Panc1 (cell line): ENCODE results near the gene RBP5.

ENCODE experiments used
- POLR2AphosphoS5 ChIP-seq: IDR thresholded peaks from 2 replicates; pipeline ENCODE4 v1.6.1; 2012; ENCODE audit warnings: mild to moderate bottlenecking, low read depth, low read length, moderate library complexity
- TCF7L2 ChIP-seq: IDR thresholded peaks from 2 replicates; pipeline ENCODE4 v1.6.1; 2011; ENCODE audit warnings: mild to moderate bottlenecking, low read depth, low read length, inconsistent platforms
- TF ChIP-seq, protein P1 (sequence below): fragments of 450-650 bp; IDR thresholded peaks from 2 replicates; pipeline ENCODE4 v1.5.1; 2017; ENCODE audit warnings: mild to moderate bottlenecking

DNA sequence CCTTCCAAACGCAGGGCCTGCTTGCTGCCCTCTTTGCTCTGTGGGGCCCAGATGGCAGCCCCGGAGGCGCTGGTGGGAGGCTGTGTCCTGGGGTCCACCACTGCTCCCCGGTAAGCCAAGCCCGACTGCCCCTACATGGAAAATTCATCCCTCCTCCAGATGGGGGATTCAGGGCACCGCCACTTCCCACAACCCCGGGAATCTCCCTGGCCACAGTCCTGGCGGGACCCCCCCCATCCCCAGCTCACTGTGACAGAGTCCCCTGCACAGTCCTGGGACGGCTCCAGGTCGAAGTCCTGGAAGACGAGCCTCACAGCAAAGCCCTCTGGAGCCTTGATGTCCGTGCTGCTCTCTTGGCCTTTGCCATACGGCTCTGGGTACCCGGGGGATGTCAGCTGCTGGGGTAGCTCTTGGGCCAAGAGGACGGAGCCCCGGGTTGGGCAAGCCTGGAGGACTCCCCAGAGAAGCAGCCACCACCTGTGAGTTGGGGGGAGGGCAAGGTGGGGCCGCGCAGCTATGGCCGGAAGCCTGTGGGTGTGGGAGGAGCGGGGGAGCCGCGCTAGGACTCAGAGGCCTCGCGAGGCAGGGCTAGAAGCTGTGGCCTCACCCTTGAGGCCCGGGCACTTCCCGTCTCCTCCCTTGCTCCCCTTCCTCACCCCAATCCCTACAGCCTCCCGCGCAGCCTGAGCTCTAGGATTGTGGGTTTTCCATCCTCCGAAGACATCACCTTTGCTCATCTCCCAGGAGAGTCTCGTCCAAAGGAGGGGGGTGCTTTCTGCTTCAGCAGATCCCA is 20.5 kb downstream of the RBP5 start:
- TF ChIP-seq, protein P1, sequence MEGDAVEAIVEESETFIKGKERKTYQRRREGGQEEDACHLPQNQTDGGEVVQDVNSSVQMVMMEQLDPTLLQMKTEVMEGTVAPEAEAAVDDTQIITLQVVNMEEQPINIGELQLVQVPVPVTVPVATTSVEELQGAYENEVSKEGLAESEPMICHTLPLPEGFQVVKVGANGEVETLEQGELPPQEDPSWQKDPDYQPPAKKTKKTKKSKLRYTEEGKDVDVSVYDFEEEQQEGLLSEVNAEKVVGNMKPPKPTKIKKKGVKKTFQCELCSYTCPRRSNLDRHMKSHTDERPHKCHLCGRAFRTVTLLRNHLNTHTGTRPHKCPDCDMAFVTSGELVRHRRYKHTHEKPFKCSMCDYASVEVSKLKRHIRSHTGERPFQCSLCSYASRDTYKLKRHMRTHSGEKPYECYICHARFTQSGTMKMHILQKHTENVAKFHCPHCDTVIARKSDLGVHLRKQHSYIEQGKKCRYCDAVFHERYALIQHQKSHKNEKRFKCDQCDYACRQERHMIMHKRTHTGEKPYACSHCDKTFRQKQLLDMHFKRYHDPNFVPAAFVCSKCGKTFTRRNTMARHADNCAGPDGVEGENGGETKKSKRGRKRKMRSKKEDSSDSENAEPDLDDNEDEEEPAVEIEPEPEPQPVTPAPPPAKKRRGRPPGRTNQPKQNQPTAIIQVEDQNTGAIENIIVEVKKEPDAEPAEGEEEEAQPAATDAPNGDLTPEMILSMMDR, result no peak
- TF ChIP-seq TCF7L2, result no peak
- TF ChIP-seq POLR2AphosphoS5, result no peak
